Urinary bladder (tissue), 4 donors: ENCODE results near the gene ARSI. TPM values are rescaled to one million over a fixed set of nuclear protein-coding genes. Genes with fewer than 3 reads are reported as not detected.

Experiments
- DNase-seq: peaks from one replicate; pipeline ENCODE4 v3.0.0-alpha.2; 2015; ENCODE audit errors: extremely low spot score
- H3K27ac ChIP-seq: one replicate; pipeline ENCODE4 v1.5.1; 2013; ENCODE audit warnings: low read depth, mild to moderate bottlenecking, moderate library complexity
- H3K36me3 ChIP-seq: one replicate; pipeline ENCODE4 v1.6.1; 2013; ENCODE audit warnings: mild to moderate bottlenecking, moderate library complexity; ENCODE audit not compliant: insufficient read depth
- H3K4me1 ChIP-seq: one replicate; pipeline ENCODE4 v1.6.1; 2013; ENCODE audit warnings: mild to moderate bottlenecking, moderate library complexity; ENCODE audit not compliant: insufficient read depth
- H3K4me3 ChIP-seq: one replicate; pipeline ENCODE4 v1.5.1; 2013; ENCODE audit warnings: low read depth, low read length
- WGBS: extraction: QIAGEN DNeasy Blood & Tissue Kit; methylation state at CpG from one replicate; pipeline ENCODE4 v1.1.7; 2013; 5-methylcytosine and 5-hydroxymethylcytosine counted together
- polyA plus RNA-seq: library from polyadenylated mRNA; stranded (reverse); fragments of 200-250 nt; gene quantifications from one replicate; pipeline ENCODE4 v1.2.3, GENCODE V29; 2013
- total RNA-seq: library from RNA; depleted of rRNA; stranded (reverse); fragments of >200 nt; gene quantifications from one replicate; pipeline ENCODE4 v1.2.3, GENCODE V29; 2014
- donor health status: healthy with polysubstance abuse.
- donor health status: healthy.

The ARSI gene
- total and polyA plus RNA-seq, 2 donors: 4.8 to 16.8 TPM

GRCh38 chr5:150321211-150321610, 18.5 kb upstream of the ARSI start:
- Histone ChIP-seq H3K4me1 (no peaks in the 10 kb centered on the region), H3K36me3 (no peaks in the 10 kb centered on the region), H3K27ac (no peak overlapping the region), H3K4me3 (no peak overlapping the region)
- DNase-seq: no peak
- WGBS: 88% methylated on average over 1 of the region's 1 CpG

GRCh38 chr5:150320044-150320613, 17.4 kb upstream of the ARSI start:
- Histone ChIP-seq H3K4me1 (no peaks in the 10 kb centered on the region), H3K36me3 (no peaks in the 10 kb centered on the region), H3K4me3 (no peak overlapping the region), H3K27ac (no peak overlapping the region)
- 27% methylated on average over 2 of the region's 2 CpGs for WGBS
- no peak for DNase-seq

- H3K27ac ChIP-seq: no peak overlapping the region
- no peak for DNase-seq
- H3K36me3 ChIP-seq: no peaks in the 10 kb centered on the region
- 92% methylated on average over 6 of the region's 6 CpGs for WGBS
- no peaks in the 10 kb centered on the region for H3K4me1 ChIP-seq
- H3K4me3 ChIP-seq: no peak overlapping the region
Measured at GRCh38 chr5:150319484-150319790, 16.7 kb upstream of the ARSI start.

- DNase-seq: no peak
- WGBS: 73% methylated on average over 9 of the region's 9 CpGs
- Histone ChIP-seq H3K4me3 (no peak overlapping the region), H3K4me1 (no peaks in the 10 kb centered on the region), H3K36me3 (no peaks in the 10 kb centered on the region), H3K27ac (no peak overlapping the region)
Measured at GRCh38 chr5:150318613-150319483, 16.1 kb upstream of the ARSI start.

GRCh38 chr5:150317048-150318003, 14.6 kb upstream of the ARSI start:
- no peaks in the 10 kb centered on the region for H3K4me1 ChIP-seq
- no peaks in the 10 kb centered on the region for H3K36me3 ChIP-seq
- no peak overlapping the region for H3K4me3 ChIP-seq
- H3K27ac ChIP-seq: no peak overlapping the region
- DNase-seq: no peak
- 70% methylated on average over 11 of the region's 11 CpGs for WGBS

- no peak for DNase-seq
- Histone ChIP-seq H3K36me3 (no peaks in the 10 kb centered on the region), H3K27ac (no peak overlapping the region), H3K4me3 (no peak overlapping the region), H3K4me1 (no peaks in the 10 kb centered on the region)
- 91% methylated on average over 3 of the region's 3 CpGs for WGBS
Measured at GRCh38 chr5:150316320-150316719, 13.6 kb upstream of the ARSI start.

- no peak for DNase-seq
- WGBS: 96% methylated on average over 4 of the region's 4 CpGs
- Histone ChIP-seq H3K27ac (no peak overlapping the region), H3K4me3 (no peak overlapping the region), H3K4me1 (no peaks in the 10 kb centered on the region), H3K36me3 (no peaks in the 10 kb centered on the region)
Measured at GRCh38 chr5:150315245-150315644, 12.5 kb upstream of the ARSI start.

GRCh38 chr5:150313921-150314716, 11.4 kb upstream of the ARSI start:
- Histone ChIP-seq H3K36me3 (no peaks in the 10 kb centered on the region), H3K27ac (no peak overlapping the region), H3K4me1 (no peaks in the 10 kb centered on the region), H3K4me3 (no peak overlapping the region)
- no peak for DNase-seq
- 69% methylated on average over 6 of the region's 6 CpGs for WGBS

- H3K4me3 ChIP-seq: no peak overlapping the region
- 70% methylated on average over 6 of the region's 6 CpGs for whole genome bisulfite sequencing
- no peaks in the 10 kb centered on the region for H3K4me1 ChIP-seq
- H3K36me3 ChIP-seq: no peaks in the 10 kb centered on the region
- H3K27ac ChIP-seq: no peak overlapping the region
- DNase-seq: no peak
Measured at GRCh38 chr5:150313501-150313900, 10.8 kb upstream of the ARSI start.

GRCh38 chr5:150312518-150312917, 9.8 kb upstream of the ARSI start:
- Histone ChIP-seq H3K27ac (no peak overlapping the region), H3K36me3 (no peaks in the 10 kb centered on the region), H3K4me3 (no peak overlapping the region), H3K4me1 (no peaks in the 10 kb centered on the region)
- WGBS: 93% methylated on average over 6 of the region's 6 CpGs
- no peak for DNase-seq

- no peak for DNase-seq
- no peak overlapping the region for H3K4me3 ChIP-seq
- WGBS: 89% methylated on average over 7 of the region's 7 CpGs
- no peaks in the 10 kb centered on the region for H3K4me1 ChIP-seq
- no peaks in the 10 kb centered on the region for H3K36me3 ChIP-seq
- no peak overlapping the region for H3K27ac ChIP-seq
Measured at GRCh38 chr5:150311015-150311692, 8.4 kb upstream of the ARSI start.

GRCh38 chr5:150310246-150310645, 7.5 kb upstream of the ARSI start:
- Histone ChIP-seq H3K4me1 (no peaks in the 10 kb centered on the region), H3K27ac (no peak overlapping the region), H3K36me3 (no peaks in the 10 kb centered on the region), H3K4me3 (no peak overlapping the region)
- no peak for DNase-seq
- WGBS: 70% methylated on average over 5 of the region's 5 CpGs

GRCh38 chr5:150309886-150310239, 7.2 kb upstream of the ARSI start:
- H3K27ac ChIP-seq: no peak overlapping the region
- no peaks in the 10 kb centered on the region for H3K36me3 ChIP-seq
- H3K4me1 ChIP-seq: no peaks in the 10 kb centered on the region
- H3K4me3 ChIP-seq: no peak overlapping the region
- 80% methylated on average over 1 of the region's 1 CpG for WGBS
- no peak for DNase-seq
